Stomach (tissue), 4 donors: ENCODE results near the gene OR4D5.

Experiments
- EP300 ChIP-seq: sonication (generic); formaldehyde crosslinking; IDR thresholded peaks from one replicate; pipeline ENCODE4 v1.6.1; 2017; ENCODE audit warnings: antibody characterized with exemption
- POLR2A ChIP-seq, 4 donors: fragments of 450-650 bp; IDR thresholded peaks; one replicate each; pipeline ENCODE4 v1.6.1; 2016; ENCODE audit warnings: antibody characterized with exemption in 4 of 4, control low read depth in 2 of 4, mild to moderate bottlenecking in 1 of 4, moderate library complexity in 1 of 4
- POLR2AphosphoS5 ChIP-seq, 3 donors: sonication (generic); formaldehyde crosslinking; IDR thresholded peaks; one replicate each; pipeline ENCODE4 v1.6.1; 2016; ENCODE audit warnings: antibody characterized with exemption in 3 of 3
- TF ChIP-seq, protein P1 (sequence below), 7 experiments: fragments of 450-650 bp in 4 of 7; fragments of 200-600 bp in 3 of 7; sonication (generic) in 3 of 7; IDR thresholded peaks; one replicate each; pipeline ENCODE4 v1.5.1; 2016 to 2019; ENCODE audit warnings: antibody characterized with exemption in 7 of 7, control low read depth in 2 of 7, mild to moderate bottlenecking in 1 of 7

DNA sequence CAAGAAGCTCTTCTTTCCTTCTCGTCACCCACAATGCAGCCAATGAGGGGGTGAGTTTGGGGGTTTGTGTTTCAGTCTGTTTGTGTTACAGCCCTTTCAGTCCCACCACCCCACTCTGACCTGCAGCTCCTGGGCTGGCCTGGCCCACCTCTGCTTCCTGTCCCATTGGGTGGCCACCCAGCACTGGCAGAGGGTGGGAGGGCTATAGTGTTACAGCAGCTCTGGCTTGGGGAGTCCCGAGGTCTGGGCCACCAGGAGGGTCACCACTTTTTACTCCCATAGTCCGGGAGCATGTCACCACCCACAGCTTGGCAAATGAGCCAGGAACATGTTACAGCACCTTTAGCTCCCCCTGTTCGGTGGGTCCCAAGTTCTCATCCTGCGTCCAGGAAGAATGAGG is 39.9 kb downstream of the OR4D5 start:
- TF ChIP-seq, protein P1, sequence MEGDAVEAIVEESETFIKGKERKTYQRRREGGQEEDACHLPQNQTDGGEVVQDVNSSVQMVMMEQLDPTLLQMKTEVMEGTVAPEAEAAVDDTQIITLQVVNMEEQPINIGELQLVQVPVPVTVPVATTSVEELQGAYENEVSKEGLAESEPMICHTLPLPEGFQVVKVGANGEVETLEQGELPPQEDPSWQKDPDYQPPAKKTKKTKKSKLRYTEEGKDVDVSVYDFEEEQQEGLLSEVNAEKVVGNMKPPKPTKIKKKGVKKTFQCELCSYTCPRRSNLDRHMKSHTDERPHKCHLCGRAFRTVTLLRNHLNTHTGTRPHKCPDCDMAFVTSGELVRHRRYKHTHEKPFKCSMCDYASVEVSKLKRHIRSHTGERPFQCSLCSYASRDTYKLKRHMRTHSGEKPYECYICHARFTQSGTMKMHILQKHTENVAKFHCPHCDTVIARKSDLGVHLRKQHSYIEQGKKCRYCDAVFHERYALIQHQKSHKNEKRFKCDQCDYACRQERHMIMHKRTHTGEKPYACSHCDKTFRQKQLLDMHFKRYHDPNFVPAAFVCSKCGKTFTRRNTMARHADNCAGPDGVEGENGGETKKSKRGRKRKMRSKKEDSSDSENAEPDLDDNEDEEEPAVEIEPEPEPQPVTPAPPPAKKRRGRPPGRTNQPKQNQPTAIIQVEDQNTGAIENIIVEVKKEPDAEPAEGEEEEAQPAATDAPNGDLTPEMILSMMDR (IDR thresholded peaks at IDR 0.05), result no peak
- TF ChIP-seq POLR2A (IDR thresholded peaks at IDR 0.05), result no peak
- TF ChIP-seq EP300, result no peak
- TF ChIP-seq POLR2AphosphoS5 (IDR thresholded peaks at IDR 0.05), result no peak
